ENCODE measurements around the gene FNBP1. TPM values are rescaled to one million over a fixed set of nuclear protein-coding genes. Genes with fewer than 3 reads are reported as not detected.

The FNBP1 gene
- total and polyA plus RNA-seq, 2 experiments from 2014 or later: 19.5 to 21.0 TPM

DNA sequence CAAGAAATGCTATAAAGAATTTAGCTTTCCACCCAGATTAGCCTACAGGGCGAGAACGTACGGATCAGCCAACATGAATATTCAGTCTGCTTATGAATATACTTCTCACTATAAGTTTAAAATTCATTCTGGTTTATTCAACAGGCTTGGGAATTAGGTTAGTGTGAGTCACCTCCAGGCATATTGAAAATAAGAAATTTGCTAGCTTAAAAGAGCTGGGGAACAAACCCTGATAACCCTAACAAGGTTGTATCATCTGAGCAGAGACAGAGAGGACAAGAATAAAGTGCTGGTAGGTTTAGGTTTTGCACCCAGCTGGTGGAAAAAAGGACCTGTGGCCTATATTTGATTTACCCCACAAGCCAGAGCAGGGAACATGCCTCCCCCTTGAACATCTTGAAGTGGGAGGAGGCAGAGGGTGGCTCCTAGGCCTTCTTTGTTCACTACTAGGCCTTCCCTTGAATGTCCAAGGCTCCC is 12.3 kb downstream of the FNBP1 start:
- Histone ChIP-seq H3K4me2 (no peak overlapping the region), H2AFZ (no peak overlapping the region), H3K27ac (no peak overlapping the region), H3K27me3 (no peaks in the 10 kb centered on the region), H3K9me3 (ENCODE audit: low read depth) (no peaks in the 10 kb centered on the region), H4K20me1 (ENCODE audit: insufficient read depth, poor library complexity, severe bottlenecking) (peaks cover 10% of the 10 kb centered on the region), H3K36me3 (replicated peaks; ENCODE audit: insufficient read depth, low read depth) (no peaks in the 10 kb centered on the region), H3K9me2 (replicated peaks; ENCODE audit: insufficient read depth) (no peaks in the 10 kb centered on the region), H3K4me1 (ENCODE audit: insufficient read depth) (peaks cover 16% of the 10 kb centered on the region), H3K4me3 (no peak overlapping the region), H3K79me2 (peaks cover 90% of the 10 kb centered on the region)
- TF ChIP-seq EZH2phosphoT487 (IDR thresholded peaks at IDR 0.05; ENCODE audit: low read depth, severe bottlenecking, unreplicated experiment): no peak
- no peak for DNase-seq (ENCODE audit: low spot score)
- WGBS (ENCODE audit: low lambda C conversion rate, missing lambda C conversion rate): 98% methylated on average over 3 of the region's 3 CpGs

DNA sequence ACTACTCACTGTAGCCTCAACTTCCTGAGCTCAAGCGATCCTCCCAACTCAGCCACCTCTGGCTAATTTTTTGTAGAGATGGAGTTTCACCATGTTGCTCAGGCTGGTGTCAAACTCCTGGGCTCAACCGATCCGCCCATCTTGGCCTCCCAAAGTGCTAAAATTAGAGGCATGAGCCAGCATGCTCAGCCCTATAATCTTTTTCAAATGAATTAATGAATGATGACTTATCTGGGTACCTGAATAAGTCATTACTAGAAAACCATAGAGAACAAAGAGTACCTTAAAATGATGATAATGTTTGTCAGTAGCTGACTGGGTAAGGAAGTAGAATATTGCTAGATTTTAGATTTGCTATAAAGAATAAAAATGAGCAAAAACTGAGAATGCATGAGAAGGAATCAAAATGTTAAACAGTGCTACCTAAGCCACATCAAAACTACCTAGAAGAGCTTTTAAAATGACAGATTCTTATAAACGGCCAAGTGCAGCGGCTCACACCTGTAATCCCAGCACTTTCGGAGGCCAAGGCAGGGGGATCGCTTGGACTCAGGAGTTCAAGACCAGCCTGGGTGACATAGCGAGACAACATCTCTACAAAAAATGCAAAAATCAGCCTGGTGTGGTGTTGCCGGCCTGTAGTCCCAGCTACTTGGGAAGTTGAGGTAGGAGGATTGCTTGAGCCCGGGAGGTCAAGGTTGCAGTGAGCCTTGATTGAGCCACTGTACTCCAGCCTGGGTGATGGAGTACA is 13.6 kb downstream of the FNBP1 start:
- H3K27ac ChIP-seq: no peak overlapping the region
- no peaks in the 10 kb centered on the region for H3K9me3 ChIP-seq (ENCODE audit: low read depth)
- H3K4me2 ChIP-seq: peak overlapping the region; percentile 10
- peaks cover 16% of the 10 kb centered on the region for H3K4me1 ChIP-seq (ENCODE audit: insufficient read depth)
- H3K9me2 ChIP-seq (replicated peaks; ENCODE audit: insufficient read depth): no peaks in the 10 kb centered on the region
- no peak overlapping the region for H2AFZ ChIP-seq
- H4K20me1 ChIP-seq (ENCODE audit: insufficient read depth, poor library complexity, severe bottlenecking): peaks cover 4% of the 10 kb centered on the region
- no peak overlapping the region for H3K4me3 ChIP-seq
- no peaks in the 10 kb centered on the region for H3K36me3 ChIP-seq (replicated peaks; ENCODE audit: insufficient read depth, low read depth)
- no peak for DNase-seq (ENCODE audit: low spot score)
- H3K79me2 ChIP-seq: peaks cover 90% of the 10 kb centered on the region
- no peaks in the 10 kb centered on the region for H3K27me3 ChIP-seq
- TF ChIP-seq EZH2phosphoT487 (IDR thresholded peaks at IDR 0.05; ENCODE audit: low read depth, severe bottlenecking, unreplicated experiment): no peak
- no peak for TF ChIP-seq EZH2 (IDR thresholded peaks at IDR 0.05; ENCODE audit: borderline replicate concordance)
- TF ChIP-seq, protein P1, sequence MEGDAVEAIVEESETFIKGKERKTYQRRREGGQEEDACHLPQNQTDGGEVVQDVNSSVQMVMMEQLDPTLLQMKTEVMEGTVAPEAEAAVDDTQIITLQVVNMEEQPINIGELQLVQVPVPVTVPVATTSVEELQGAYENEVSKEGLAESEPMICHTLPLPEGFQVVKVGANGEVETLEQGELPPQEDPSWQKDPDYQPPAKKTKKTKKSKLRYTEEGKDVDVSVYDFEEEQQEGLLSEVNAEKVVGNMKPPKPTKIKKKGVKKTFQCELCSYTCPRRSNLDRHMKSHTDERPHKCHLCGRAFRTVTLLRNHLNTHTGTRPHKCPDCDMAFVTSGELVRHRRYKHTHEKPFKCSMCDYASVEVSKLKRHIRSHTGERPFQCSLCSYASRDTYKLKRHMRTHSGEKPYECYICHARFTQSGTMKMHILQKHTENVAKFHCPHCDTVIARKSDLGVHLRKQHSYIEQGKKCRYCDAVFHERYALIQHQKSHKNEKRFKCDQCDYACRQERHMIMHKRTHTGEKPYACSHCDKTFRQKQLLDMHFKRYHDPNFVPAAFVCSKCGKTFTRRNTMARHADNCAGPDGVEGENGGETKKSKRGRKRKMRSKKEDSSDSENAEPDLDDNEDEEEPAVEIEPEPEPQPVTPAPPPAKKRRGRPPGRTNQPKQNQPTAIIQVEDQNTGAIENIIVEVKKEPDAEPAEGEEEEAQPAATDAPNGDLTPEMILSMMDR (IDR thresholded peaks at IDR 0.05; ENCODE audit: poor library complexity): no peak
- WGBS (ENCODE audit: low lambda C conversion rate, missing lambda C conversion rate): 95% methylated on average over 10 of the region's 10 CpGs

DNA sequence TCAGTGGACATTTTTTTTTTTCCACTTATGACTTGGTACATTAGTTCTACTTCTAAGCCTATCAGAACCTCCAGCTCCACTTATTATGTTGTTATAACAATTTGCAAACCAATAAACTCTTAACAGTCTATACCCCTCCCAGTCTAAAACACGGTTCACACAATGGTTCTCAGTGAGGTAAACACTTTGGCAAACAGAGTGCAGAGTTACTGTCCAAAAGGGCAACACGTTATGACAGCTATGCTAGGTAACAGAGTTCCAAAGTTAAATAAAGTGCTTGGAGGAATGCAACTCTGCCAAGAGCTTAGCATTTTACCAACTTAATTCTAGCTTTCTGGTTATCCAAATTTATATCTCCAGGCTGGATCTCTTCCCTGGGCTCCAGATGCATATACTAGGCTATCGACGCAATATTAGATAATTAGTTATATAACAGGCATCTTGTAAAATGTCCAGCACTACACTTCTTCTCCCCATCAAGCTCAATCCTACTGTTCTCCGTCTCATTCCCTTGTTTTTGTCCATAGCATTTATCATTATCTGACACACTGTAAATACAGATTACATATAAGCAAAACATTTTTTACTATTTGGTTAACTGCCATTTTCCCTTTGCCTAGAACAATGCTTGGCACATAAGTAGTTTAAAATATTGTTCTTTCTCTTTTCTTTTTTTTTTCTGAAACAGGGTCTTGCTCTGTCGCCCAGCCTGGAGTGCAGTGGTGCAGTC is 14.3 kb downstream of the FNBP1 start:
- Histone ChIP-seq H3K79me2 (peaks cover 95% of the 10 kb centered on the region), H3K4me3 (no peak overlapping the region), H3K9me2 (replicated peaks; ENCODE audit: insufficient read depth) (no peaks in the 10 kb centered on the region), H3K4me2 (peak overlapping the region; percentile 10), H3K27me3 (no peaks in the 10 kb centered on the region), H3K27ac (peak overlapping the region; percentile 15), H3K36me3 (replicated peaks; ENCODE audit: insufficient read depth, low read depth) (no peaks in the 10 kb centered on the region), H4K20me1 (ENCODE audit: insufficient read depth, poor library complexity, severe bottlenecking) (peaks cover 4% of the 10 kb centered on the region), H3K4me1 (ENCODE audit: insufficient read depth) (peaks cover 16% of the 10 kb centered on the region), H2AFZ (no peak overlapping the region), H3K9me3 (ENCODE audit: low read depth) (no peaks in the 10 kb centered on the region)
- 56% methylated on average over 6 of the region's 6 CpGs for WGBS (ENCODE audit: low lambda C conversion rate, missing lambda C conversion rate)
- peak; percentile 30 for DNase-seq (ENCODE audit: low spot score)
- TF ChIP-seq, protein P1 (IDR thresholded peaks at IDR 0.05; ENCODE audit: poor library complexity): no peak
- TF ChIP-seq EZH2 (IDR thresholded peaks at IDR 0.05; ENCODE audit: borderline replicate concordance): no peak
- TF ChIP-seq EZH2phosphoT487 (IDR thresholded peaks at IDR 0.05; ENCODE audit: low read depth, severe bottlenecking, unreplicated experiment): no peak

Data from hepatocyte (in vitro differentiated cells).